Activated CD8-positive, alpha-beta memory T cell treated with anti-CD3 and anti-CD28 coated beads, Interleukin-2, amount 50 U/mL, for 1 hour (primary cell): ENCODE data around the gene BMP7.

ENCODE experiments used
- DNase-seq: peaks from one replicate; pipeline ENCODE4 v3.0.0-alpha.2; 2020; ENCODE audit errors: extremely low read depth

Gene BMP7

GRCh38 chr20:57124800-57125517 lies 141.5 kb downstream of the BMP7 start:
- no peak for DNase-seq

DNA sequence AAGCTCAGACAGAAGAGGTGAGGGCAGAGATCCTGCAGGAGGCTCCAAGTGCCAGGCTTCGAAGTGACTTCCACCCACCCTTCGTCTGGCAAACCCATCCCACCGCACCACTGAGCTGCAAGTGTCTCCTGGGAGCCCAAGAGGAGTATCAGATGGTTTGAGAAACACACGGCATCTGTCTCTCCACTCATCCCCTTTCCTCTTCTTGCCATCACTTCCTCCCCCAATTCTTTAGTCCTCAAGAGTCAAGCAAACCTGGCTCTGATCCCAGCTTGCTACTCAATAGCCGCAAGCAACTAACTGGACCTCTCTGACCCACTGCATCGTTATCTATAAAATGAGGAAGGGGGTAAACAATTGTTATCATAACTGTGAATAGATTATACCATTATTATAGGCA lies 142.1 kb downstream of the BMP7 start:
- no peak for DNase-seq

GRCh38 chr20:57123504-57123903 lies 142.9 kb downstream of the BMP7 start:
- DNase-seq, result no peak

GRCh38 chr20:57122536-57123489 lies 143.6 kb downstream of the BMP7 start:
- DNase-seq, result no peak

DNA sequence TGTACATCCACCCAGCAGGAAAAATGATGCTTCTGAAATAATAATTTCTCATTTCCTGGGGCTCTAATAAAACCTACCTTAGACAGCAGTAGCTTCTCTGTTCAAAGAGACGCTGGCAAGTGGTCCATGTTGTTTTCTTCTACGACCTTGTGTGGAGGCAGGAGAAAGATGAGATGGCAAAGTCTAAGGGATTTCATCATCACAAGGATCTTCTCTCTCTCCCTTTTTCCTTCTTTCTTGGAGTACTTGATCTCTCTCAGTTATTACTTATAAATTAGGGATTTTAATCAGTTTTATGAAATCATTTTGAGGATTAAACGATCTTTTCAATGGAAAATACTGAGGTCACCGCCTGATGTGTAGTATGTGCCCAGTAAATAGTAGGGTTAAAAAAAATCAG lies 147.5 kb downstream of the BMP7 start:
- no peak for DNase-seq
